ENCODE measurements around the gene TAF4B. TPM values are rescaled to one million over a fixed set of nuclear protein-coding genes. Genes with fewer than 3 reads are reported as not detected.
"Not testable (repeated sequence)": the region's sequence is repeated elsewhere in the genome, so short reads cannot be mapped to it uniquely, and the experiment has no call there.

TAF4B gene
- total RNA-seq, 1 donor from 2014 or later: 3.0 TPM

GRCh38 chr18:26192233-26192632 lies 34.0 kb upstream of the TAF4B start:
- Histone ChIP-seq H3K9me3 (no peaks in the 10 kb centered on the region), H3K4me1 (no peaks in the 10 kb centered on the region), H3K4me3 (no peak overlapping the region), H3K36me3 (no peaks in the 10 kb centered on the region), H3K27me3 (no peaks in the 10 kb centered on the region), H3K27ac (no peak overlapping the region)
- DNase-seq (ENCODE audit: low spot score in 2 of 2): no peak
- no peak for TF ChIP-seq CTCF (IDR thresholded peaks at IDR 0.05)
- intact Hi-C loops (cut with DNase I): no loop called here

GRCh38 chr18:26196605-26197004 lies 29.6 kb upstream of the TAF4B start:
- H3K4me1 ChIP-seq: no peaks in the 10 kb centered on the region
- H3K27me3 ChIP-seq: no peaks in the 10 kb centered on the region
- no peaks in the 10 kb centered on the region for H3K9me3 ChIP-seq
- no peak overlapping the region for H3K27ac ChIP-seq
- no peaks in the 10 kb centered on the region for H3K36me3 ChIP-seq
- no peak for DNase-seq (ENCODE audit: low spot score in 2 of 2)
- intact Hi-C loops (cut with DNase I): no loop called here
- H3K4me3 ChIP-seq: no peak overlapping the region
- TF ChIP-seq CTCF (IDR thresholded peaks at IDR 0.05): no peak

- H3K4me1 ChIP-seq; H3K27me3 ChIP-seq; intact Hi-C loops (cut with DNase I); DNase-seq (ENCODE audit: low spot score in 2 of 2); H3K36me3 ChIP-seq; H3K4me3 ChIP-seq; H3K9me3 ChIP-seq; H3K27ac ChIP-seq: not testable (repeated sequence)
These were observed 24.2 kb upstream of the TAF4B start for GRCh38 chr18:26202001-26202400.

GRCh38 chr18:26205318-26205717 lies 20.9 kb upstream of the TAF4B start:
- no peaks in the 10 kb centered on the region for H3K36me3 ChIP-seq
- H3K27ac ChIP-seq: no peak overlapping the region
- H3K27me3 ChIP-seq: no peaks in the 10 kb centered on the region
- DNase-seq (ENCODE audit: low spot score in 2 of 2): no peak
- H3K4me1 ChIP-seq: no peaks in the 10 kb centered on the region
- intact Hi-C loops (cut with DNase I): no loop called here
- H3K9me3 ChIP-seq: no peaks in the 10 kb centered on the region
- no peak for TF ChIP-seq CTCF (IDR thresholded peaks at IDR 0.05)
- H3K4me3 ChIP-seq: no peak overlapping the region

GRCh38 chr18:26206488-26206887 lies 19.8 kb upstream of the TAF4B start:
- no peaks in the 10 kb centered on the region for H3K36me3 ChIP-seq
- TF ChIP-seq CTCF (IDR thresholded peaks at IDR 0.05): no peak
- H3K4me1 ChIP-seq: no peaks in the 10 kb centered on the region
- H3K27ac ChIP-seq: no peak overlapping the region
- no peaks in the 10 kb centered on the region for H3K9me3 ChIP-seq
- no peaks in the 10 kb centered on the region for H3K27me3 ChIP-seq
- intact Hi-C loops (cut with DNase I): no loop called here
- DNase-seq (ENCODE audit: low spot score in 2 of 2): no peak
- no peak overlapping the region for H3K4me3 ChIP-seq

- intact Hi-C loops (cut with DNase I): no loop called here
- no peak for TF ChIP-seq CTCF (IDR thresholded peaks at IDR 0.05)
These were observed 18.3 kb upstream of the TAF4B start for GRCh38 chr18:26207937-26208336.

More at GRCh38 chr18:26207937-26208336, 18.3 kb upstream of the TAF4B start:
- H3K9me3 ChIP-seq: no peaks in the 10 kb centered on the region
- no peak overlapping the region for H3K4me3 ChIP-seq
- H3K36me3 ChIP-seq: no peaks in the 10 kb centered on the region
- no peaks in the 10 kb centered on the region for H3K27me3 ChIP-seq
- no peak for DNase-seq (ENCODE audit: low spot score in 2 of 2)
- H3K27ac ChIP-seq: no peak overlapping the region
- H3K4me1 ChIP-seq: no peaks in the 10 kb centered on the region
